HG02610 (cell line): ENCODE measurements around the gene NPTXR.
"Not testable (repeated sequence)": the region's sequence is repeated elsewhere in the genome, so short reads cannot be mapped to it uniquely, and the experiment has no call there.

ENCODE experiments used
- ATAC-seq: cut with Tn5 transposase; IDR thresholded peaks from one replicate; pipeline ENCODE4 v1.9.1; 2021; ENCODE audit warnings: mild to moderate bottlenecking, moderate library complexity; ENCODE audit not compliant: unreplicated experiment

The NPTXR gene

DNA sequence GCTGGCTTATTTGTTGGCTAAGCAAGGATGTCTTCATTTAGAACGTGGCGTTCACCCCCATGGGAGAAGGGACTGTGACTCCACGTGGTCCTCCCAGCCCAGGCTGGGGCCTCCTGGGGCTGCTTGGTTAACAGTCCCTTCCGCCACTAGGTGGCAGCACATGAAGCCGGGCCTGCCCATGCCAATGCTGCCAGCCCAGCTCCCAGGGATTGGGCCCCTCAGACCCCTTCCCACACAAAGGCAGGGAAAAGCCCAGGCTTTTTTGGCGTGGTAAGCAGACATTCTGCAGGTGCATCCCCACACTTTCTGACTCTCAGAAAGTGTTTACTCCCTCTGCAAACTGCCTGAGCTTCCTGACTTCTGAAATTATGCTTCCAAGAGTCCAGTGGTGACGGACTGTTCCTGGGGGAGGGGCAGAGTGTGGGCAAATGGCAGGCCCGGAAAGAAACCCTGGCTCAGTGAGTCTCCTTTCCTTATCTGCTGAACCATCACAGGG is 25.1 kb upstream of the NPTXR start:
- no peak for ATAC-seq

DNA sequence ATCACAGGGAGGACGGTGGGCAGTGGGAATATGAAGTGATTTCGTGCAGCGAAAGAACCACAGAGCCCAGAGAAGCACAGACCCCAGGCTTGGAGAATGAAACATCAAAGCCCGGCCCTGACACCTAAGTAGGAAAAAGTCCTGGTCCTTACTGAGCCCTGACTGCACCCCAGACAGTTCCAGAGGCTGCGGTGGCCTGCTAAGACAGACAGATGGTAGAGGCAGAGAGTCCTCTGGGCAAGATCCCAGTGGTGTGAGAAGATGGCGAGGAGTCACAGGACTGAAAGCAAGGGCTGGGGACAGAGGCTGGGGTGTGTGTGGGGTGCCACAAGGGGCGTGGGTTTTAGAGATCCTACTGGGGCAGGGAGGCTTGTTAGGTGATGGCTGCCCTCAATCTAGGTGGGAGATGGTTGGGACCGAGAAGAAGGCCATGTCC is 24.5 kb upstream of the NPTXR start:
- ATAC-seq, result no peak

DNA sequence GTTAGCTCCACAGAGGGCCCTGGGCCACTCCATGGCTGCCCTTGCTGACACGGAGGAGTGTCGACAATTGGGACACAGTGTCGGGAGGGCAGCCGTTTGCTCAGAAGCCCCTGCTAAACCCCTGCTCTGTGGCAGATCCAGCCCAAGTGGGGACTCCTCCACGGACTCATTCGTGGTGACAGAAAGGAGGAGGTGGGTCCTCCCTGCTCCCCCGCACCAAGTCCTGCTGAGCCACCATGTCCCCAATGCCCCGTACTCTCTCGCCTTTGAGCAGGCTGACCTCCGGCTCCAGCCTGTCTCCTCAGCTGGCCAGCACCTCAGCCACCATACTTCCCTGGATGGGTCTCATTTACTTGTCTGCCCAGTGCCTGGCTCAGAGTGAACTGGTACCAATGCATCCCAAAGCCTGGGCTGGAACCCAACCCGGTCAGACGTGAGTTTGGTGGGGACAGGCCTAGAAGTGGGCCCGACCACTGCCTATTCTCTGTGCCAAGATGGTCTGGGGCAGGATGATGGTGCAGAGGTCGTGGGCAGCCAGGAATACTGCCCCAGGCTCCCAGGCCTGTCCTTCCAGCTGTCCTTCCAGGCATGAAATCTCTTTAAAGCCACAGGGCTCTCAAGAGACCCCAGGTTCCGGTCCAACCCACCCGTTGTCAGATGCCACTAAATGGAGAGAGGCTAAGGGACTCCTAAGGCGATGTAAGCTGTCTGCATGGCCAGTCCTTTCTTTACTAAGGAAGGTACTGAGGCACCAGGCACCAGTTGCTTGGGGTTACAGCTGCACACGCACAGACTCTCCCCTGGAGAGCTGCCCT is 23.9 kb upstream of the NPTXR start:
- no peak for ATAC-seq

DNA sequence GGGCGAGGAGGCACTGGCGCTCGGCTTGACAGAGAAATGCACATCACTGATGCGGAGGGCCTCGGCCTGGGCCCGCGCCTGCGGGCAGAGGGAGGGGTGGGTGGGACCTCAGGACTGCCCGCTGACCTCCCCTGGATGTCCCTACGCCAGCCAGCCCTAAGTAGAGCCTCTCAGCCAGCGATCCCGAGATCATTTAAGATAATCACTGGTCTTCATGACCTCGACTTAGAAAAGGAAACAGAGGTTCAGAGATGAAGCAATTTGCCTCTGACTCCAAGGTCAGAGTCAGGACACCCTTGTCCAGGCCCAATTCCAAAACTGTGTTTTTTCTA is 23.3 kb upstream of the NPTXR start:
- no peak for ATAC-seq

DNA sequence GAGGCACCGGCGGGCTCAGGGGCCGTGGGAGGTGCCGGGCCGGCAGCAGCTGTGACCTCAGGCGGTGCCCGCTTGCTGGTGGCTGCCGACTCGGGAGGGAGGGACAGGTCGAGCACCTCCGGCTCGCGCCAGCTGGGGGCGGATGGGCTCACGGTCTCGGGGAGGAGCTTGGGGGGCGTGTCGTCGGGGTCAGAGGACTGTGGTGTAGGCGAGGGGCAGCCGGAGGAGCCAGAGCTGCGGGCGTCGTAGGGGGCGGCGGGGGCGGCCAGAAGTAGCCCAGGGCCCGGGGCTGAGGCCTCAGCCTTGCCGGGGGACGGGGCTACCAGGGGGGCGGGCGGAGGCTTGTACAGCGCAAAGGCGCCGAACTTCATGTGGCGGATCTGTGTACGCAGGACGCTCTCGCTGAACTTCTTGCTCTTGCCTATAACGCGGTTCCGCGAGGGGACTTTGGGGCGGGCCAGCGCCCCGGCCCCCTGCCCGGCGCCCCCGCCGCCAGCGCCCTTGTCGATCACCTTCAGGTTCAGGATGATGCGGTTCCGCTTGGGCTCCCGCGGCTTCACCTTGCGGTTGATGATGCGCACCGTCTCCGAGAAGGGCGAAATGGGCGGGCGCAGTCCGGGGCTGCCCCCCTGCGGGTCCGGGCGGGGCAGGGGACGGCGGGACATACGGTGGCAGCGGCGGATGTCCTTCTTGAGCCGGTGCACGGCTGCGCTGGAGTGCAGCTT is 22.7 kb upstream of the NPTXR start:
- no peak for ATAC-seq

DNA sequence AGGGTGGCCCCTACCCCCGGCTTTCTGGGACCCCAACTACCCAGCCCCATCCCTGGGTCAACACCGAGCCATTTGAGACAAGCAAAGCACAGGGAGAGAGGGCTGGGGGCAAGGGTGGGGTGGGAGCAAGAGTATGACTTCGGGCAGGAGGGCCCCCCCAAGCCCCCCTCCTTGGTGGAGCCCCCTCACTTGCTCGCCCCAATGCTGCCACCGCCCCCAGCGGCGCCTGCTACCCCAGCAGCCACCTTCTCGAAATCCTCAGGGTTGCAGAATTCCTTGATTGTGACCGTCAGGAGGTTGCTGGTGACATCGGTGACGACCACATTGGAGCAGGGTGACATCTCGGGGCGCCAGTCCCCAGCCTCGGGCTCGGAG is 22.2 kb upstream of the NPTXR start:
- no peak for ATAC-seq

DNA sequence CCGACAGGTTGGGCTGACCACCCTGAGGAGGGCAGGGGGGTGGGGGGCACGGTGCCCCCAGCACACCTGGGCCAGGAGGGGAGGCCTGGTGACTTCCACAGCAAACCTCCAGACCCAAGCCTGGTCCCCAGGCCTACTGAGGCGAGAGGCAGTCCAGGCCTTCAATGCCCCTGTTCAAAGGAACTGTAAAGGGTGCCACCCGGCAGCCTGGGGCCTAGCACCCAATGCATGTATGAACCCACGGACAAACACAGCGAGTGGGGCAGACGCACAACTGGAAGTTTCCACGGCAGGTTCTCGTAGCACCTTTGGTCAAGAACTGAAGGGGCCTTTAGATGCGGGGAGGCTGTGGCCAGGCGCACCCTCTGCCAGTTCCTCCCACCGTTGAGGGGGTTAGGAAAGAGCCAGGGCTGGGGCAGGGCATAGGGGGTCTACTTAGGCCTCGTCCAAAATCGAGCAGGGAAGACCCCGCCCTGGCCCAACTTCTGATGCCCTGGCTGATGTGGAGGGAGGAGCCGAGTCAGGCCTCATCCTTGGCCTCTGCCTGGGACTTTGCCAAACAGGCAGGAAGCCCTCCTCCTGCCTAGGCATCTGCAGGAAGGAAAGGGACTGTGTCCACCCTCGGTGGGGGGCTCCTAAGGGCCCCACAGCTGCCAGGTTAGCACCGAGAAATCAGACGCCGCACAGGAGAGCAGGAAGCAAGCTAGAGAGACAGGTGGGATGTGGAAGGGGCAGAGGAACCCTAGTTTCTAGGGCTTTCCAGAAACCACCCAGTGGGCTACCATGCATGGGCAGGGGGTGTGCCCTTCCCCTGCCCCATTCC is 21.6 kb upstream of the NPTXR start:
- no peak for ATAC-seq

DNA sequence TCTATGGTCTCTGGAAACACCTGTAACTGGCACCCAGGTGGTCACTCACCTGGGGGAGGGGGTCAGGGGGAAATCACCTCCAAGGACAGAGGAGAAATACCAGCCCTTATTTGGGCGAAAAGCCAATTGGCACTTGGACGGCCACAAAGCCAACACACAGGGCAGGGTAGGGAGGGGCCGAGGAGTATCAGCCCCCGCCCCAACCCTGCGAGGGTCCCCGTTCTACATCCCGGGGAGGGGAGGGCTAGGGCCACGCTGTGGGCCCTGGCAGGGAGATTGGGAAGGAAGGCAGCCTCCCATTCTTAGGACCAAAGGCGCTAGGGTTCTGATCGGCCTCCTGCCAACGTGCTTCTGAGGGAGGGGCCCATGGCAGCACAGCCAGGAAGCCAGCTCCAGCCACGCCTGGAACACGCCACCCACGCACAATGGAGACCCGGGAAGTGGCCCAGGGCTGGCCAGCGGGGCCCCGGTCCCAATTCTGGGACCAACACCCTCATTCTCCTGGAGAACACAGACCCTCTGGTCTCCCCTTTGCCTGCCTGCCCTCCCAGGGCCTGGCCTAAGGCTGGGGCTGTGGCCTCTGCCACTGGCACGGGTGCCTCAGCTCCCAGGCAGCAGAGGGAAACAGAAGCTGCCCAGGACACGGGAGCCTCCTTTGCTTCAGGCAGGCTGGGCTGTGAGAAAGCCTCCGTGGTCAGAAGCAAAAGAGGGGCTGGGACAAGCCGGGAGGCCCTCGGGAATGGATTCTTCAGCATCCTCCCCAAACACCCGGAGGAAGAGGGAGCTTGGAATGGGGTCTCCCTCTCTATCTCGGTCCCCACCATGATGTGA is 20.7 kb upstream of the NPTXR start:
- no peak for ATAC-seq

DNA sequence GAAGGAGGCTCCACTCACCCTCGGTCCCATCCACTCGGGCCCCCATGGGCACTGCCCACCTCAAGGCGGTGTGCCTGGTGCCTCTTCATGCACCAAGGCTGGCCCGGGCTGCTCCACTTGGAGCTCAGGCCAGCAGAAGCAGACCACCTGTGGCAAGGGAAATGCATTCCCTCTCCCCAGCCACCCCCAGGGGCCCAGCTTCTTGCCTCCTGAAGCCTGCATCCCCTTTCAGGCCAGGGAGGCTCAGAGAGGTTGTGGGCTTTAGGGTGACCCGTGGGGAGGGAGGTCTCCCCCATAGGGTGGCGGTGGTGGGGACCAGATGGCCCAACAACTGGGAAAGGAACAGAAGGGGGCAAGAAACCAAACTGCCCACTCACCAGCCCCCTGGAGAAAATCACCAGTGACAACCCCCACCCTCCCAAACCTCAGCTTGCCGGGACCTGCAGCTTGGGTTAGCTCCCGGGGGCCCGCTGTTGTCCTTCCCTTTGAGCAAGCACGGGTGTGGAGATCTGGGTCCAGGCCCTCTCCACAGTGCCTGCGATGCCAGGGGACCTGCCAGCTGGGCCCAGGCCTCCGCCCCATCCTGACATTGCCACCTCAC is 19.8 kb upstream of the NPTXR start:
- ATAC-seq, result no peak

DNA sequence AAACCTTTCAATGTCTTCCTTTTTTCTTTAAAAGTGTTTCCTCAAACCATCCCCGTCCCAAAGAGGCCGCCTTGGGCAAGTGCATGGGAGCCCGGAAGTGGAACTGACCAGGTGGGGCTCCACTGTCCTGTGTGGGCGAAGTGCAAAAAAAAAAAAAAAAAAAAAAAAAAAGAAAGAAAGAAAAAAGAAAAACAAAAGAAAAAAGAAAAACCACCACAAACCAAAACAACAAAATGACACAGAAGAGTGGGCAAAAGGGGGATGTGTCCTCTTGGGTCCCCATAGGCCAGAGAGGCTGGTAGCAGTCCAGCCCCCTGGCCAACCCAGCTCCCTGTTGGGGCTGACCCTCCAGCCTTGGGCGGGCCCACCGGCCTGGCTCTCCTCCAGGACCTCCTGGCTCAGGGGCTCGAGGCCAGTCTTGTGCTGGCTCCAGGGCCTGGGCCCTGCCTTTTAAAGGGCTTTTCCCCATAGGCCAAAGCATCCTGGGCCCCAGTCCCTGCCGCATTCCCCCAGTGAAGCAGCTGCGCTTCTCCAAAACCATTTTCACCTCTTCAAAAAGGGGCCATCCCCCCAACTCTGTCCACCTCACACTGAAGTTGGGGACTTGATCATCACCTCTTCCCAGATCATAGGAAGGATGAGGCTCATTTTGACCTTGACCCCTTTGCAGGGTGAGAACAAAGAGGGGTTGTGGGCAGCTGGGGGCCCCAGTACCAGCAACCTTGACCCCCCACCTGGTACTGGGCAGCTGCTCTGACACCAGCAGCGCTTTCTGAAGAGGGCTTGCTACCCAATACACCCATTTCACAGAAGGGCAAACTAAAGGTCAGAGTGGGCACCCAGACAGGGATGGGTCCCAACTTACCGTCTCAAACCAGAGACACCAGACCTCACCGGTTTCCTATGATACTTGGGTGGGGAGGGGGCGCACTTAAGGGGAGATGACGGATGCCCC is 18.8 kb upstream of the NPTXR start:
- no peak for ATAC-seq

DNA sequence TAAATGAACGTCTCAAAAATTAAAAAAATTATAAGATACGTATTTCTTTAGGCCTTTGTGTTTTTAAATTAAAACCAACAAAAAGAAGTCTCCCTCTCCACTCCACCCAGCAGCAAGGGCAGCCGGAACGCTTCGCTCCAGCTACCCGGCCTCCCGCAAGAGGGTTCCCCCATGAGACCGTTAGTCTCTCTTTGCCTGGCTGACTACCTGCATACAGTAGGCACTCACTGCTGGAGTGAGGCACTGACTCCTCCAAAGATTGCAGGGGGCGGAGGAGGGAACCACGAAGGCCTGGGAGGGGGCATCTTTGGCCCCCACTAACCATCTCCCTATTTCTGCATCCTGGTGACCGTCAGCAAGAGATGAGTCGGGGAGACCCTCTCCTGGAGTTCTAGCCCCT is 18.1 kb upstream of the NPTXR start:
- ATAC-seq, result no peak

DNA sequence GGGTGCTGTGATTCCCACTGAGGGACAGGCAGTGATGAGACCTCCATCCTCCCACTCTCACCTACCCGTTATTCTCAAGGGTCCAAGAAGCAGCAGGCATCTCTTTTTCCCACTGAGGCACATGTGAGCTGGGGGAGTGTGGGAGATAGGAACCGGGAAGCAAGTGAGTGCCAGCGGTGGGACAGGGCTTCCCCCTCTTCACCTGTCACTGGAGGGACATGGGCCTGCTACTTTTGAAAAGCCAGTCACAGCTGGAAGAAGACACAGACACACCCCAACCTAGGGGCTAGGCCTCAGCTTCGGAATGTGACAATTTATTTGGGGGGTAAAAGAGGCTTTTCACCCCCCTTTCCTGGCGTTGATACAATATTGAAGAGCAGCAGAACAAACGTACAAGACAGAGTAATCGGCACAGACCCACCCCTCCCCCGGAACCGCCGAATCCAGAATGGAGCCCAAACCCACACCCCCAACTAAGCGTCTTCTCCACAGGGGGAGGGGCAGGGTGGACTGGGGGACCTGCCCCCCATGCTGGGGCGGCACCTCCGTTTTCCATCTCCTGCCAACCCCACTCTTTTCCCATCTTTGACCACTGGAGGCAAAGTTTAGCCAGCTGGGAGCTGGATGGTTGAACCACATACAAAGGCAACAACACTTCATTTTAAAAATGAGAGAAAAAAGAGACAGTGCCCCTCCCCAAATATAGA is 17.5 kb upstream of the NPTXR start:
- ATAC-seq, result no peak

DNA sequence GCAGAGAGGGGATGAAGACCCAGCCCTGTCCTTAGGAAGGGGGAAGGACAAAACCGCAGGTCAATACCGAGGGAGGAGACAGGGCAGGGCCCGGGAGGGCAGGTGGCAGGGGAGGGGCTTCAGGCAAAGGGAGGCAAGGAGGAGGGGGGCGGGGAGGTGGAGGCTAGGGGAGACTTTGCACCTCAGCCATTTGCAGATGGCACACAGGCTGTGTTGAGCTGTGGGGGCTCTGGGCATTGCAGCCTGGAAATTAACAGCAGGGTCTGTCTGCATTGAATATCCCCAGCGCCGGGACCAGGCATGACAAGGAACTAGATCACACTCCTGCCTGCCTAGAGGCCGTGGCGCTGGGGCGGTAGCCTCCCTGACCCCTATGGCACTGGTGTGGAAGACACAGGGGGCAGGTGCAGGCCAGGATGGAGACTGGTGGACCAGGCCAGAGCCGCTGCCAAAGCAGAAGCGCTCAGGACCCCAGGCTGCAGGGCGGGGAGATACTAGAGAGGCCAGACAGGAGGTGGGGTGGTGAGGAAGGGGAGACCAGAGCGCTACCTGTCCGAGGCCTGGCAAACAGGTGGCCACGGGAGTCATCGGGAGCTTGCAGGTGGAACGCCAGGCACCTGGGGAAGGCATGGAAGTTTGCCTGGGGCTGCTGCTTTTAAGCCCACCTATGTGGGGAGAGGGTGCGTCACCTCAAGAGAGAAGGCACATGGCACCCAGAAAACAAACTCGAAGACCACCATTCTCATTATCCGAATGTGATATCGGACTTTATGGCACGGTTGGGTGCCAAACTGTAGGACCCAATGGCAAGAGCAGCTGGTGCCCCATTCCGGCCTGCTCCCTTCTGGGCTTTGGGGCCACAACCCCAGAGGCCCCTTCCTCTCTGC is 16.7 kb upstream of the NPTXR start:
- no peak for ATAC-seq

DNA sequence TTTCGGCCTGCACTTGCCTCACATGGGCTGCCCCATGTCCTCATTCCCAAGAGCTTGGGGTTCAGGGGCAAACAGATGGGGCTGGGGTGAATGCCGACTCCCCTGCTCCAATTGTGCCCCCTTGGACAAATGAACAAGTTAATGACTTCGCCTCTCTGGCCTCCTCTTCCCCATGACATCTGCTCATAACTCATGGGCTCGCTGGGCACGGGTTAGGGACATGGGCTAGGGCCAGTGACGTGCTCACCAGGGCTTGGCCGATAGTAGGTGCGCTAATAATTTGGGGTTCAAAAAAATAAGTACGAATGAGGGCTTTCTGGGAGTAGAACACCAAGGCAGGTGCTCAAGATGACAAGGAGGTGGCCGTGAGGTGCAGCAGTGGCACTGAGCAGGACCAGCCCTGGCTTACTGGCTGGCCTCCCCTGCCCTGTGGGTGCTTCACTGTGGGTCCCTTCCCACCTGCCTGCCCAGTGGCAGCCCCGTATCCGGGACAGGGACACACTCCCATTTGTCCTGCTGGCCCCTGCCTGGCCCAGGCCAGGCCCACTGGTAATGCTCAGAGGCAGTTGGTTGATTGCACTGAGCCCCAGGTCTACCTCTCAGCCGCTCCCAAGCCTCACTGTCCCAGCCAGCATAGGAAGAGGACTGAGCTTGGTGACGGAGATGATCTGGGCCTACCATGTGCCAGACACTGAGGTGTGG is 15.9 kb upstream of the NPTXR start:
- ATAC-seq, result no peak

DNA sequence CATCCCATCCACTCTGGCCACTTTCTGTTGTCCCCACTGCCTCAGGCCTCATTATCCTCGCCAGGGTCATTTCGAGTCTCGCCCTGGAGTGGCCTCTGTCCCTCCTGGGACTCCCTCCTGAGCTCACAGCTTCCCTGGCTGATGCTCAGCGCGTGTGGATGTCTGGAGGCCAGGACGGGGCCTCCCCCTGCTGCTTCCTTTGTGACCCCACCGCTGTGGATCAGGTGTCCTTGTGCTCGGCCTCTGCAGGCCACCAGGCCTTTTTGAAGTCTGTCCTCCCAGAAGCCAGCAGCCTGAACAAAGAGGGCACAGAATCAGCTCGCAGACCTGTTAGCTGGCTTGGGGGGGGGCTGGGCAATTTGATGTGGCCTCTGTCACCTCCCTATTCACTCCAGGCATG is 14.7 kb upstream of the NPTXR start:
- ATAC-seq, result no peak

DNA sequence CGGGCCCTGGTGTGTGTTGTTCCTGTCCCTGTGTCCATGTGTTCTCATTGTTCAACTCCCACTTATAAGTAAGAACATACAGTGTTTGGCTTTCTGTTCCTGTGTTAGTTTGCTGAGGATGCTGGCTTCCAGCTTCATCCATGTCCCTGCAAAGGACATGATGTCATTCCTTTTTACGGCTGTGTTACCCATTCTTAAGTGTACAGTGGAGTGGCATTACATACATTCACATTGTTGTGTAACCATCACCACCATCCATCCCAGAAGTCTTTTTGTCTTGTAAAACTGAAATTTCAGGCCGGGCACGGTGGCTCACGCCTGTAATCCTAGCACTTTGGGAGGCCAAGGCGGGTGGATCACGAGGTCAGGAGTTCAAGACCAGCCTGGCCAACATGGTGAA is 10.6 kb upstream of the NPTXR start:
- ATAC-seq, result not testable (repeated sequence)

DNA sequence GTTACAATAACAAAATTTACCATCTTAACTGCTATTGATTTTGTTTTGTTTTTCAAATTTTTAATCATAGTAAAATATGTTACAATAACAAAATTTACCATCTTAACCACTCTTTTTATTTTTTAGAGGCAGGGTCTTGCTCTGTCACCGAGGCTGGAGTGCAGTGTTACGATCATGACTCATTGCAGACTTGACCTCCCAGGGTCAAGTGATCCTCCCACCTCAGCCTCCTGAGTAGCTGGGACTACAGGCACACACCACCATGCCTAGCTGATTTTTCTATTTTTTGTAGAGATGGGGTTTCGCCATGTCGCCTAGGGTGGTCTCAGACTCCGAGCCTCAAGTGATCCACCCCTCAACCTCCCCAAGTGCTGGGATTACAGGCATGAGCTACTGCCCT is 10.1 kb upstream of the NPTXR start:
- not testable (repeated sequence) for ATAC-seq
